ENCODE data around the gene P4HA1.
A peak's percentile ranks its signal among the peaks of the same experiment; 100 is the strongest.

The P4HA1 gene

GRCh38 chr10:73061743-73062142 is 34.9 kb downstream of the P4HA1 start:
- Mint-ChIP-seq H3K9me3 (no peaks in the 10 kb centered on the region), H3K27me3 (ENCODE audit: low read depth) (no peaks in the 10 kb centered on the region), H3K36me3 (ENCODE audit: low read depth) (peaks cover 56% of the 10 kb centered on the region), H3K27ac (no peak overlapping the region), H3K4me3 (no peak overlapping the region), H3K4me1 (no peaks in the 10 kb centered on the region)
- no peak for TF ChIP-seq CTCF (IDR thresholded peaks at IDR 0.05; ENCODE audit: unreplicated experiment in 3 of 3)

- H3K36me3 Mint-ChIP-seq (ENCODE audit: low read depth) = peaks cover 54% of the 10 kb centered on the region
These were observed 35.7 kb downstream of the P4HA1 start for GRCh38 chr10:73060738-73061635.

GRCh38 chr10:73060173-73060572 is 36.5 kb downstream of the P4HA1 start:
- Mint-ChIP-seq H3K4me1 (no peaks in the 10 kb centered on the region), H3K27me3 (ENCODE audit: low read depth) (no peaks in the 10 kb centered on the region), H3K36me3 (ENCODE audit: low read depth) (peaks cover 57% of the 10 kb centered on the region), H3K27ac (no peak overlapping the region), H3K4me3 (no peak overlapping the region), H3K9me3 (no peaks in the 10 kb centered on the region)
- TF ChIP-seq CTCF (IDR thresholded peaks at IDR 0.05; ENCODE audit: unreplicated experiment in 3 of 3) = no peak

More at GRCh38 chr10:73060738-73061635, 35.7 kb downstream of the P4HA1 start:
- Mint-ChIP-seq H3K4me3 (no peak overlapping the region), H3K4me1 (no peaks in the 10 kb centered on the region), H3K27me3 (ENCODE audit: low read depth) (no peaks in the 10 kb centered on the region), H3K9me3 (no peaks in the 10 kb centered on the region), H3K27ac (peak overlapping the region in 1 of 3 experiments; percentile 44)
- peak; percentile 11 to 40 (median 18) for TF ChIP-seq CTCF (IDR thresholded peaks at IDR 0.05; ENCODE audit: unreplicated experiment in 3 of 3)

- H3K36me3 Mint-ChIP-seq (ENCODE audit: low read depth) = peaks cover 55% of the 10 kb centered on the region
These were observed 38.5 kb downstream of the P4HA1 start for GRCh38 chr10:73058057-73058591.

GRCh38 chr10:73054286-73054685 is 42.4 kb downstream of the P4HA1 start:
- Mint-ChIP-seq H3K27ac (no peak overlapping the region), H3K4me3 (no peak overlapping the region), H3K27me3 (ENCODE audit: low read depth) (no peaks in the 10 kb centered on the region), H3K36me3 (ENCODE audit: low read depth) (peaks cover 63% of the 10 kb centered on the region), H3K4me1 (no peaks in the 10 kb centered on the region), H3K9me3 (no peaks in the 10 kb centered on the region)
- no peak for TF ChIP-seq CTCF (IDR thresholded peaks at IDR 0.05; ENCODE audit: unreplicated experiment in 3 of 3)

More at GRCh38 chr10:73058057-73058591, 38.5 kb downstream of the P4HA1 start:
- no peak for TF ChIP-seq CTCF (IDR thresholded peaks at IDR 0.05; ENCODE audit: unreplicated experiment in 3 of 3)
- no peak overlapping the region for H3K27ac Mint-ChIP-seq
- H3K27me3 Mint-ChIP-seq (ENCODE audit: low read depth) = no peaks in the 10 kb centered on the region
- no peak overlapping the region for H3K4me3 Mint-ChIP-seq
- no peaks in the 10 kb centered on the region for H3K4me1 Mint-ChIP-seq
- no peaks in the 10 kb centered on the region for H3K9me3 Mint-ChIP-seq
